Large intestine (tissue), 1 donor: Measurements from ENCODE around the gene PFKFB1. TPM values are rescaled to one million over a fixed set of nuclear protein-coding genes. Genes with fewer than 3 reads are reported as not detected.

Experiments
- polyA plus RNA-seq: library from polyadenylated mRNA; unstranded; fragments of 120-200 nt; gene quantifications from one replicate; pipeline ENCODE4 v1.2.1, GENCODE V29; 2013

Gene PFKFB1
- polyA plus RNA-seq, 1 donor = 0.63 TPM

Other genes starting within 250 kb of the PFKFB1 start
- gene ITIH6, start 195.9 kb downstream of the PFKFB1 start, polyA plus RNA-seq = 0.04 TPM
- gene MAGED2, start 186.4 kb downstream of the PFKFB1 start, polyA plus RNA-seq = 322 TPM
- 33.0 TPM for gene TRO, start 73.4 kb downstream of the PFKFB1 start, polyA plus RNA-seq
- 14.6 TPM for gene APEX2, start 6.2 kb upstream of the PFKFB1 start, polyA plus RNA-seq
- gene ALAS2, start 36.8 kb upstream of the PFKFB1 start, polyA plus RNA-seq = 15.6 TPM
- gene PAGE2B, start 80.8 kb upstream of the PFKFB1 start, polyA plus RNA-seq = 0.57 TPM
- gene PAGE2, start 94.8 kb upstream of the PFKFB1 start, polyA plus RNA-seq = 0.15 TPM
- not detected for gene PAGE5, start 226.2 kb upstream of the PFKFB1 start, polyA plus RNA-seq